Spleen (tissue), 11 donors: Measurements from ENCODE around the gene EVC. TPM values are rescaled to one million over a fixed set of nuclear protein-coding genes. Genes with fewer than 3 reads are reported as not detected.
"Not testable (repeated sequence)": the region's sequence is repeated elsewhere in the genome, so short reads cannot be mapped to it uniquely, and the experiment has no call there.

ENCODE experiments used
- DNase-seq: peaks from one replicate; pipeline ENCODE4 v3.0.0-alpha.2; 2020
- H3K27ac ChIP-seq, 8 donors: fragments of 200-600 bp; sonication (generic) in 7 of 8; 1 replicate in 4 of 8; 2 replicates in 4 of 8; pipeline versions ENCODE4 v1.5.0 to v1.8.0; 2016 to 2021; ENCODE audit warnings: inconsistent platforms in 4 of 8, mild to moderate bottlenecking in 4 of 8, moderate library complexity in 1 of 8
- H3K27me3 ChIP-seq, 7 donors: fragments of 200-600 bp; sonication (generic) in 6 of 7; replicated peaks in 1 of 7; 1 replicate in 4 of 7; 2 replicates in 3 of 7; pipeline versions ENCODE4 v1.5.0 to v1.8.0; 2016 to 2021; ENCODE audit warnings: inconsistent platforms in 3 of 7, mild to moderate bottlenecking in 1 of 7
- H3K36me3 ChIP-seq, 6 donors: fragments of 200-600 bp; sonication (generic) in 5 of 6; 1 replicate in 4 of 6; 2 replicates in 2 of 6; pipeline versions ENCODE4 v1.5.0 to v1.8.0; 2016 to 2021; ENCODE audit warnings: inconsistent platforms in 2 of 6
- H3K4me1 ChIP-seq, 6 donors: fragments of 200-600 bp; sonication (generic) in 5 of 6; 1 replicate in 3 of 6; 2 replicates in 3 of 6; pipeline versions ENCODE4 v1.5.0 to v1.8.0; 2016 to 2021; ENCODE audit warnings: inconsistent platforms in 3 of 6
- H3K4me3 ChIP-seq, 8 donors: fragments of 200-600 bp; sonication (generic) in 7 of 8; 1 replicate in 4 of 8; 2 replicates in 4 of 8; pipeline versions ENCODE4 v1.5.0 to v1.8.0; 2016 to 2021; ENCODE audit warnings: inconsistent platforms in 4 of 8, mild to moderate bottlenecking in 4 of 8, moderate library complexity in 2 of 8
- H3K9me3 ChIP-seq, 8 donors: fragments of 200-600 bp; sonication (generic) in 7 of 8; 1 replicate in 4 of 8; 2 replicates in 4 of 8; pipeline versions ENCODE4 v1.5.0 to v1.8.0; 2016 to 2021; ENCODE audit warnings: inconsistent platforms in 4 of 8
- CTCF ChIP-seq, 11 experiments: fragments of 200-600 bp in 7 of 11; fragments of 450-650 bp in 4 of 11; sonication (generic) in 4 of 11; IDR thresholded peaks in 8 of 11; conservative IDR thresholded peaks in 3 of 11; 1 replicate in 7 of 11; 2 replicates in 4 of 11; pipeline versions ENCODE4 v1.4.0 to v1.8.0; 2016 to 2021; ENCODE audit warnings: antibody characterized with exemption in 11 of 11, inconsistent platforms in 4 of 11, mild to moderate bottlenecking in 1 of 11
- POLR2A ChIP-seq, 3 donors: fragments of 450-650 bp; IDR thresholded peaks; one replicate each; pipeline ENCODE4 v1.5.1; 2017; ENCODE audit warnings: antibody characterized with exemption in 3 of 3, mild to moderate bottlenecking in 1 of 3
- POLR2AphosphoS5 ChIP-seq, 3 donors: sonication (generic); formaldehyde crosslinking; IDR thresholded peaks; one replicate each; pipeline ENCODE4 v1.5.1; 2017; ENCODE audit warnings: antibody characterized with exemption in 3 of 3
- WGBS, 5 donors: extraction: QIAGEN DNeasy Blood & Tissue Kit in 3 of 5; methylation state at CpG; one replicate each; pipeline versions ENCODE4 v1.1.5 to v1.1.7; 2013 to 2018; 5-methylcytosine and 5-hydroxymethylcytosine counted together
- intact Hi-C: fragments of 100-400 bp; cut with DNase I; formaldehyde crosslinking; loops from one replicate; pipeline ENCODE4 v1.15.0; 2023; ENCODE audit warnings: low total_unique reads
- polyA plus RNA-seq, 3 donors: library from polyadenylated mRNA; stranded (reverse); fragments of 200-250 nt; gene quantifications; one replicate each; pipeline ENCODE4 v1.2.1, GENCODE V29; 2013
- total RNA-seq, 7 donors: library from RNA; depleted of rRNA in 3 of 7; stranded (reverse); fragments of >200 nt in 3 of 7; fragmentation: NEBNext Ultra II Directional in 4 of 7; extraction: Animal tissue kit (Norgen Biotek cat#: 25700) in 4 of 7; gene quantifications; one replicate each; pipeline versions ENCODE4 v1.1.0 to v1.2.1, GENCODE V29; 2016 to 2021
- donor health status: healthy with polysubstance abuse.
- donor health status: DM: no; HTN: no; CAD: no; lungs with moderate emphysema.
- donor health status: DM: no; HTN: no; CAD: no.
- donor health status: Bipolar disorder and iron deficiency.
- donor health status: healthy.
- donor health status: DM: no; HTN: no; CAD: no.
- donor health status: DM: yes; HTN: yes; CAD: no.

The EVC gene
- total and polyA plus RNA-seq, 10 donors = 0.20 to 13.3 (median 6.9) TPM

- no peak overlapping the region for H3K27ac ChIP-seq
- no peak for TF ChIP-seq POLR2AphosphoS5 (IDR thresholded peaks at IDR 0.05)
- no peak for TF ChIP-seq POLR2A (IDR thresholded peaks at IDR 0.05)
- TF ChIP-seq CTCF (IDR thresholded peaks at IDR 0.05 in 8 of 11, conservative IDR thresholded peaks at IDR 0.05 in 3 of 11) = no peak
- H3K27me3 ChIP-seq = peaks cover 0 to 7% (median 0%) of the 10 kb centered on the region in 7 donors
- peaks cover 0 to under 1% (median 0%) of the 10 kb centered on the region in 6 donors for H3K36me3 ChIP-seq
- no peaks in the 10 kb centered on the region for H3K4me1 ChIP-seq
- intact Hi-C loops = no loop called here
- no peaks in the 10 kb centered on the region for H3K9me3 ChIP-seq
- H3K4me3 ChIP-seq = no peak overlapping the region
- no peak for DNase-seq
- WGBS, 5 donors = 79 to 88% (median 85%) methylated on average over 7 of the region's 7 CpGs
Observed at GRCh38 chr4:5724377-5724776, 13.4 kb downstream of the EVC start.

DNA sequence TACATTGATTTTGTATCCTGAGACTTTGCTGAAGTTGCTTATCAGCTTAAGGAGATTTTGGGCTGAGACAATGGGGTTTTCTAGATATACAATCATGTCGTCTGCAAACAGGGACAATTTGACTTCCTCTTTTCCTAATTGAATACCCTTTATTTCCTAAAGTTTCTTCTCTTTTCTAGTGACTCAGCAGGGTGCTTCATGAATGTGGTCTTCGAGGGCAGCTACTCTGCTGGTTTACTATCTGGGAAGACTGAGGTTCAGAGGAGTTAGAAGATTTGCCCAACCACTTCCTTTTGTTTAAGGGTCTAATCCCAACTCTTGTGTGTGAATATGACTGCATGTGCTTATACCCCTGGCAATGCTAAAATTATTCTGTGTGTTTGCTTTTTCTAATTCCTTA is 17.4 kb downstream of the EVC start:
- H3K4me3 ChIP-seq, H3K36me3 ChIP-seq, H3K4me1 ChIP-seq, H3K9me3 ChIP-seq, DNase-seq, intact Hi-C loops, H3K27me3 ChIP-seq, H3K27ac ChIP-seq: not testable (repeated sequence)
- WGBS, 5 donors = 15 to 40% (median 32%) methylated on average over 1 to 2 of the region's 2 CpGs

GRCh38 chr4:5730436-5730835 is 19.4 kb downstream of the EVC start:
- WGBS, 5 donors = 79 to 89% (median 82%) methylated on average over 10 of the region's 10 CpGs
- TF ChIP-seq CTCF (IDR thresholded peaks at IDR 0.05 in 8 of 11, conservative IDR thresholded peaks at IDR 0.05 in 3 of 11) = no peak
- TF ChIP-seq POLR2A (IDR thresholded peaks at IDR 0.05) = no peak
- TF ChIP-seq POLR2AphosphoS5 (IDR thresholded peaks at IDR 0.05) = no peak
- intact Hi-C loops = no loop called here
- H3K27me3 ChIP-seq = no peaks in the 10 kb centered on the region
- no peak overlapping the region for H3K27ac ChIP-seq
- H3K9me3 ChIP-seq = no peaks in the 10 kb centered on the region
- H3K4me1 ChIP-seq = no peaks in the 10 kb centered on the region
- DNase-seq = no peak
- H3K36me3 ChIP-seq = peaks cover 0 to 11% (median 0%) of the 10 kb centered on the region in 6 donors
- no peak overlapping the region for H3K4me3 ChIP-seq

- Histone ChIP-seq H3K36me3 (peaks cover 0 to 11% (median 0%) of the 10 kb centered on the region in 6 donors), H3K27ac (no peak overlapping the region), H3K27me3 (no peaks in the 10 kb centered on the region), H3K4me3 (no peak overlapping the region), H3K9me3 (no peaks in the 10 kb centered on the region), H3K4me1 (no peaks in the 10 kb centered on the region)
- DNase-seq = no peak
- intact Hi-C loops = no loop called here
- no peak for TF ChIP-seq CTCF (IDR thresholded peaks at IDR 0.05 in 8 of 11, conservative IDR thresholded peaks at IDR 0.05 in 3 of 11)
- 78 to 88% (median 82%) methylated on average over 29 to 30 of the region's 30 CpGs for WGBS, 5 donors
Observed at GRCh38 chr4:5730993-5731990, 20.3 kb downstream of the EVC start.
